ENCODE results near the gene CEP164.
"Not testable (repeated sequence)": the region's sequence is repeated elsewhere in the genome, so short reads cannot be mapped to it uniquely, and the experiment has no call there.

DNA sequence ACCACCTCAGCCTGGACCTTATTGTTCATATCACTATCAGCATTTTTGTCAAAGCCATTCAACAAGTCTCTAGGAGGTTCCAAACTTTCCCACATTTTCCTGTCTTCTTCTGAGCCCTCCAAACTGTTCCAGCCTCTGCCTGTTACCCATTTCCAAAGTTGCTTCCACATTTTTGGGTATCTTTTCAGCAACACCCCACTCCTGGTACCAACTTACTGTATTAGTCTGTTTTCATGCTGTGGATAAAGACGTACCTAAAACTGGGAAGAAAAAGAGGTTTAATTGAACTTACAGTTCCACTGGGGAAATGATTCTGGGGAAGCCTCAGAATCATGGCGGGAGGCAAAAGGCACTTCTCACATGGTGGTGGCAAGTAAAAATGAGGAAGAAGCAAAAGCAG lies 78.2 kb downstream of the CEP164 start:
- not testable (repeated sequence) for TF ChIP-seq EZH2 (IDR thresholded peaks at IDR 0.05; ENCODE audit: borderline replicate concordance, low read length)
- TF ChIP-seq, protein P1, sequence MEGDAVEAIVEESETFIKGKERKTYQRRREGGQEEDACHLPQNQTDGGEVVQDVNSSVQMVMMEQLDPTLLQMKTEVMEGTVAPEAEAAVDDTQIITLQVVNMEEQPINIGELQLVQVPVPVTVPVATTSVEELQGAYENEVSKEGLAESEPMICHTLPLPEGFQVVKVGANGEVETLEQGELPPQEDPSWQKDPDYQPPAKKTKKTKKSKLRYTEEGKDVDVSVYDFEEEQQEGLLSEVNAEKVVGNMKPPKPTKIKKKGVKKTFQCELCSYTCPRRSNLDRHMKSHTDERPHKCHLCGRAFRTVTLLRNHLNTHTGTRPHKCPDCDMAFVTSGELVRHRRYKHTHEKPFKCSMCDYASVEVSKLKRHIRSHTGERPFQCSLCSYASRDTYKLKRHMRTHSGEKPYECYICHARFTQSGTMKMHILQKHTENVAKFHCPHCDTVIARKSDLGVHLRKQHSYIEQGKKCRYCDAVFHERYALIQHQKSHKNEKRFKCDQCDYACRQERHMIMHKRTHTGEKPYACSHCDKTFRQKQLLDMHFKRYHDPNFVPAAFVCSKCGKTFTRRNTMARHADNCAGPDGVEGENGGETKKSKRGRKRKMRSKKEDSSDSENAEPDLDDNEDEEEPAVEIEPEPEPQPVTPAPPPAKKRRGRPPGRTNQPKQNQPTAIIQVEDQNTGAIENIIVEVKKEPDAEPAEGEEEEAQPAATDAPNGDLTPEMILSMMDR (conservative IDR thresholded peaks at IDR 0.05 in 1 of 2, IDR thresholded peaks at IDR 0.05 in 1 of 2; ENCODE audit: extremely low read depth in 1 of 2, insufficient read depth in 1 of 2, low read depth in 1 of 2, low read length in 2 of 2): not testable (repeated sequence)
